Measurements from ENCODE around the gene RPH3AL. TPM values are rescaled to one million over a fixed set of nuclear protein-coding genes. Genes with fewer than 3 reads are reported as not detected.

RPH3AL gene
- polyA plus RNA-seq, 1 experiment: 4.0 TPM

DNA sequence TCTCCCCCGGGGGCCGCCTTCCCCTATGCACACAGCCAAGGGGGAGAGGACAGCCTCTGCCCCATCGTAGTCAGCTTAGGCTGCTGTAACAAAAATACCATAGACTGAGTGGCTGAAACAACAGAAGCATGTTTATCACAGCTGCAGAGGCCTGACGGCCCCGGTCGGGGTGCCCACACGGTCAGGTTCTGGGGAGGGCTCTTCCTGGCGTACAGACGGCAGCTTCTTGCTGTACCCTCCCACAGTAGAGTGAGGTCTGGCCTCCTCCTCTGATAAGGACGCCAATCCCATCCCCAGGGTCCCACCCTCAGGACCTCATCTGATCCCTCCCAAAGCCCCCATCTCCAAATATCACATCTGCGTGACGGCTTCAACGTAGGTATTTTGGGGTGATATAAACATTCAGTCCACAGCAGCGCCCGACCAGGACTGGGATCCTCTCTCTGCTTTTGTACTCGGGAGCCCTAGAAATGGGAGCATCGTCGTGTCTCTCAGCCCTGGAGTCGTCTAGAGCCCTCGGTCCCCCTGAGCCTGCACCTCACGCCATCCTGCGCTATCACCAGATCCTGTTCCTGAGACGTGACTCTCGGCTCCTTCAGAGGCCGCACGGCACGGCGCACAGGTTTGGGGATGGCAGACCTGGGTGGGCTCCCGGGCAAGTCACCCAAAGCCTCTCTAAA is 67.8 kb downstream of the RPH3AL start:
- POLR2A ChIA-PET: no interaction called here
- CTCF ChIA-PET: interaction anchor here (0.6 kb wide), 1 partner anchor 18 kb away, joined by 4 read pairs; no protein-coding TSS in a partner anchor
- Histone ChIP-seq H3K4me3 (ENCODE audit: low read depth, low read length) (no peak overlapping the region), H3K27me3 (ENCODE audit: control insufficient read depth, insufficient read depth, low read length) (peaks cover 2% of the 10 kb centered on the region; the same call in 1 of the 2 replicates), H3K36me3 (ENCODE audit: control insufficient read depth, insufficient read depth, low read length) (no peaks in the 10 kb centered on the region)
- DNase-seq (ENCODE audit: low read depth): no peak
- TF ChIP-seq, protein P1, sequence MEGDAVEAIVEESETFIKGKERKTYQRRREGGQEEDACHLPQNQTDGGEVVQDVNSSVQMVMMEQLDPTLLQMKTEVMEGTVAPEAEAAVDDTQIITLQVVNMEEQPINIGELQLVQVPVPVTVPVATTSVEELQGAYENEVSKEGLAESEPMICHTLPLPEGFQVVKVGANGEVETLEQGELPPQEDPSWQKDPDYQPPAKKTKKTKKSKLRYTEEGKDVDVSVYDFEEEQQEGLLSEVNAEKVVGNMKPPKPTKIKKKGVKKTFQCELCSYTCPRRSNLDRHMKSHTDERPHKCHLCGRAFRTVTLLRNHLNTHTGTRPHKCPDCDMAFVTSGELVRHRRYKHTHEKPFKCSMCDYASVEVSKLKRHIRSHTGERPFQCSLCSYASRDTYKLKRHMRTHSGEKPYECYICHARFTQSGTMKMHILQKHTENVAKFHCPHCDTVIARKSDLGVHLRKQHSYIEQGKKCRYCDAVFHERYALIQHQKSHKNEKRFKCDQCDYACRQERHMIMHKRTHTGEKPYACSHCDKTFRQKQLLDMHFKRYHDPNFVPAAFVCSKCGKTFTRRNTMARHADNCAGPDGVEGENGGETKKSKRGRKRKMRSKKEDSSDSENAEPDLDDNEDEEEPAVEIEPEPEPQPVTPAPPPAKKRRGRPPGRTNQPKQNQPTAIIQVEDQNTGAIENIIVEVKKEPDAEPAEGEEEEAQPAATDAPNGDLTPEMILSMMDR (IDR thresholded peaks at IDR 0.05; ENCODE audit: insufficient read depth, low read depth, low read length): no peak

DNA sequence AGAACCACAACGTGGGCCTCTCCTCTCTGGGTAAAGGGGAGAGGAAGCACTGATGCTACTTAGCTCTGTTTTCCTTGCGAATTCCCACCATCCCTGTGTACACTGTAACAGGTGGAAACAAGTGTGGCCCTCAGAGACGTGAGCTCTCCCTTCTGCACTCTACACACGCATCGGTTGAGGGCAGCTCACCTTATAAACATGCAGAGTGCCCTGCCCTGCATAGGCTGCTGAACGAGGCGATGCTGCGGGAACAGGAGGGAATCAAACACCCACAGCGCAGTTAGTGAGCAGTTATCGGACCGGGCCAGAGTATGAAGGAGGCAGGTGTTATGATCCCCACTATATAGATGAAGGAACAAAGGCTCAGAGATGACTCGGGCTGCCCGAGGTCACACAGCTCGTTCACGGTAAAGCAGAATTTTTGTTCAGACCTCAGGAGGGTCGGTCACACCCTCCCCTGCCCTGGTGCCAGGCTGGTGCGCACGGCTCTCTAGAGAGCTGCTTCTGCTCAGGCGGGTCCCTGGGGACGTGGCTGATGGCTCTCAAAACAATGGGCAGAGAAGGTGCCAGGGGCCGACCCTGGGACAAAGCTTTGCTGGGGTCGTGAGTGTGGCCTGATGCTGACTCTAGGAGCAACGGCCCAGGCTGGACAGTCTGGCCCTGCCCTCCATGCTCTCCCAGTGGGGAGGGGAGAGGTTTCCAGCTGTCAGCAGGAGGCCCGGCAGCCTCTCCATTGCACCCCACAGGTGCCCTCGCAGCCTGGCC is 68.5 kb downstream of the RPH3AL start:
- TF ChIP-seq, protein P1 (IDR thresholded peaks at IDR 0.05; ENCODE audit: insufficient read depth, low read depth, low read length): no peak
- no peak for DNase-seq (ENCODE audit: low read depth)
- H3K36me3 ChIP-seq (ENCODE audit: control insufficient read depth, insufficient read depth, low read length): no peaks in the 10 kb centered on the region
- peaks cover 2% of the 10 kb centered on the region; the same call in 1 of the 2 replicates for H3K27me3 ChIP-seq (ENCODE audit: control insufficient read depth, insufficient read depth, low read length)
- ChIA-PET CTCF (interaction anchor here (0.6 to 1.5 kb wide), 2 partner anchors 8 to 18 kb away, joined by 4 read pairs; no protein-coding TSS in a partner anchor), POLR2A (no interaction called here)
- H3K4me3 ChIP-seq (ENCODE audit: low read depth, low read length): no peak overlapping the region

DNA sequence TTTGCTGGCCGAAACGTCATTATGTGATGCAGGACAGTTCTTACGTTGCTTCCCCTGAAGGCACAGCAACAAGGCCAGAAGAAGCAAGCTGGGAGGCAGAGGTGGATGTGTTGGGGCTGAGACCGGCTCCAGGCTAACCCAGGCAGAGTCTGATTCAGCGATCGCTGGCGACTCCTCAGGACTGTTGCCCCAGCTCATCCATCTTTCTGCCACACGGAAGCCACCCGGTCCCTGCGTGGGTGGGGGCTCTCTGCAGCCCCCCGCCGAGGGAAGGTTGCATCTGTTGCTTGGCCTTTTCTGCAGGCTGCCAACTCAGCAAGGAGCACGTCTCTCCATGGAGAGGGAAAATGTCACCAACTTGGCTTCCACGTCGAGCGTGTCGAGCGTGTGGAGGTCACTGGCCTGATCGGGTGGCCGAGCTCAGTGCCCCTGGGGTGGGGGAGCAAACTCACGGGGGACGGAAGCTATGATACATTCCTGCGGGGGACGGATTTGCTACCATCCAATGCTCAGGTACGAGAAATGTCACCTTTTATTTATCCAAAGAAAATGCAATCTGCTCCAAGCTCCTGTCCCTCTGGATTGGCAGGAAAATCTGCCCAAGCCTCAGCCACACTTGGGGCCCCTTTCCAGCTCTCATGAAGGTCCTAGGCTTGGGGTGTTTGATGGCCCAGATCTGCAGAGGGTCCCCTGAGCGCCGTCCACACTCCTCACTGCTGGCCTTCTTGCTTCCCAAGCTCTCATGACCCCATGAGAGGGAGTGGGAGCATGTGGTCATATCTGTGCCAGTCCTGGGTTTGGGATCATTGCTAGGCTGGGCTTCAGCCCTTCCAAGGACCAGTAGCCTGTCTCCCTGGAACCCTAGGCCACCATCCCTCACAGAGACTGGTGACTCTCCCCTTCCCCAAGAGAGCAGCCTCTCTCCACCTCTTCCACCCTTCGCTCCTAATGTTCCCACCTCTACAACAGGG is 69.4 kb downstream of the RPH3AL start:
- no peaks in the 10 kb centered on the region for H3K36me3 ChIP-seq (ENCODE audit: control insufficient read depth, insufficient read depth, low read length)
- ChIA-PET POLR2A (no interaction called here), CTCF (interaction anchor here (1.5 kb wide), 1 partner anchor 9 kb away, joined by 4 read pairs; no protein-coding TSS in a partner anchor)
- H3K27me3 ChIP-seq (ENCODE audit: control insufficient read depth, insufficient read depth, low read length): 0 out of 2 replicates have a peak, but pooled peaks cover 2% of the 10 kb centered on the region
- TF ChIP-seq, protein P1 (IDR thresholded peaks at IDR 0.05; ENCODE audit: insufficient read depth, low read depth, low read length): no peak
- DNase-seq (ENCODE audit: low read depth): no peak
- H3K4me3 ChIP-seq (ENCODE audit: low read depth, low read length): no peak overlapping the region

DNA sequence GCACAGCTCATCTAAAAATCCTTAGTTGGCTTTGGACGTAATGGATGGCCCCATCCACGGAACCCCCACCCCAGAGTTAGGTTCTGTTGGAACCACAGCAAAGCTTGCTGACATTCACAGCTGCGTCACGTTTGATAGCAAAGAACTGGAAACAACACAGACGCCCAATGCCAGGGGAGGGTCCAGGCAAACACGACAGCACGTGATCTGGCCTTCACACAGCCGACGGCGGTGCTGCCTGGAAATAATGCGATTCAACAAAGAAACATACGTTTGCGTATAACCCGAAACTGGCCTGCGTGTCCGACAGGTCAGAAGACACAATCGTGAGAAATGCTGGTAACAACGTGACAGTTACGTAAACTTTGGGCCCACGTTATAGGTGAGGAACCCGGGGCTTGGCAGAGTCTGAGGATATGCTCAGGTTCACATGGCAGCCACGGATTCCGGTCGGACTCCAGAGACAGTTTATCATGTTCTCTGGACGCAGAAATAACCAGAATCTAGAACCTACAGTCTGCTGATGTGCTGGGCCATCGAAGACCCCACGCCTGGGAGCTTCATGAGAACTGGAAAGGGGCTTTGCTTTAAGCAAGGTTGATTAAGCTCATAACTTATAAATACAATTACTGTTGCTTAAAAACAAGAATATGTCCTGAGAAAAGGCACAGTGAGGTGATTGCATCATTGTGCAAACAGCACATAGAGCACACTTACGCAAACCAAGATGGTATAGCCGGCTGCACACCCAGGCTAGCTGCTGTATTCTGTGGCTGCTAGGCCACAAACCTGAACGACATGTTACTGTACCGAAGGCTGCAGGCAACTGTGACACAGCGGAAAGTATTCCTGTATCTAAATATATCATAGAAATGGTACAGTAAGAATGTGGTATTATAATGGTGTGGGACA is 70.4 kb downstream of the RPH3AL start:
- ChIA-PET CTCF (interaction anchor here (0.6 to 1.5 kb wide), 2 partner anchors 10 to 73 kb away, joined by 3 to 4 read pairs; no protein-coding TSS in a partner anchor), POLR2A (no interaction called here)
- TF ChIP-seq, protein P1 (IDR thresholded peaks at IDR 0.05; ENCODE audit: insufficient read depth, low read depth, low read length): no peak
- H3K36me3 ChIP-seq (ENCODE audit: control insufficient read depth, insufficient read depth, low read length): no peaks in the 10 kb centered on the region
- no peak overlapping the region for H3K4me3 ChIP-seq (ENCODE audit: low read depth, low read length)
- H3K27me3 ChIP-seq (ENCODE audit: control insufficient read depth, insufficient read depth, low read length): 0 out of 2 replicates have a peak, but pooled peaks cover 2% of the 10 kb centered on the region
- DNase-seq (ENCODE audit: low read depth): no peak
